K562 (cell line): ENCODE data around the gene SCAMP5. TPM values are rescaled to one million over a fixed set of nuclear protein-coding genes. Genes with fewer than 3 reads are reported as not detected.

Source experiments
- BCOR ChIP-seq: fragments of 450-650 bp; IDR thresholded peaks from 2 replicates; pipeline ENCODE4 v1.6.1; 2016
- CSDE1 ChIP-seq, 2 experiments: fragments of 450-650 bp; IDR thresholded peaks; 2 replicates each; pipeline ENCODE4 v1.6.1; 2016; ENCODE audit warnings: mild to moderate bottlenecking in 1 of 2
- ESRRB ChIP-seq: fragments of 250-450 bp; sonication (Bioruptor Pico); IDR thresholded peaks from 2 replicates; pipeline ENCODE4 v1.5.0; 2020; ENCODE audit warnings: mild to moderate bottlenecking, moderate library complexity, borderline replicate concordance
- IRF2 ChIP-seq: sonication (generic); formaldehyde crosslinking; IDR thresholded peaks from 2 replicates; pipeline ENCODE4 v1.8.1; 2022; ENCODE audit warnings: mild to moderate bottlenecking, missing genetic modification reagents
- JUN ChIP-seq, 2 experiments: sonication (generic) in 1 of 2; formaldehyde crosslinking in 1 of 2; IDR thresholded peaks; 2 replicates each; pipeline versions ENCODE4 v1.6.1 to v1.8.0; 2012 to 2022; ENCODE audit warnings: borderline replicate concordance in 2 of 2, mild to moderate bottlenecking in 2 of 2, improper control_type of control experiment in 1 of 2, low read depth in 1 of 2, low read length in 1 of 2, missing genetic modification reagents in 1 of 2
- LARP7 ChIP-seq: fragments of 450-650 bp; IDR thresholded peaks from 2 replicates; pipeline ENCODE4 v1.6.1; 2016
- MBD2 ChIP-seq: sonication (generic); IDR thresholded peaks from 2 replicates; pipeline ENCODE4 v1.6.1; 2016; ENCODE audit warnings: low read depth, borderline replicate concordance
- MYBL2 ChIP-seq, 2 experiments: fragments of 450-650 bp in 1 of 2; sonication (generic) in 1 of 2; formaldehyde crosslinking in 1 of 2; IDR thresholded peaks; 2 replicates each; pipeline versions ENCODE4 v1.6.1 to v1.8.1; 2017 to 2022; ENCODE audit warnings: borderline replicate concordance in 1 of 2, inconsistent platforms in 1 of 2, low read depth in 1 of 2, mild to moderate bottlenecking in 1 of 2, missing genetic modification reagents in 1 of 2, moderate library complexity in 1 of 2
- POLR2G ChIP-seq: fragments of 200-400 bp; formaldehyde crosslinking; IDR thresholded peaks from 2 replicates; pipeline ENCODE4 v1.6.1; 2017; ENCODE audit warnings: low read depth, mild to moderate bottlenecking, antibody characterized with exemption, low read length, moderate library complexity
- SMARCE1 ChIP-seq: fragments of 450-650 bp; IDR thresholded peaks from 2 replicates; pipeline ENCODE4 v1.7.1; 2016; ENCODE audit warnings: mild to moderate bottlenecking
- SREBF2 ChIP-seq: sonication (generic); formaldehyde crosslinking; IDR thresholded peaks from 2 replicates; pipeline ENCODE4 v1.4.0; 2020; ENCODE audit warnings: mild to moderate bottlenecking, missing genetic modification reagents
- TARDBP ChIP-seq: fragments of 450-650 bp; IDR thresholded peaks from 2 replicates; pipeline ENCODE4 v1.6.1; 2016
- THRAP3 ChIP-seq: fragments of 450-650 bp; IDR thresholded peaks from 2 replicates; pipeline ENCODE4 v1.6.1; 2016; ENCODE audit warnings: mild to moderate bottlenecking, inconsistent platforms, borderline replicate concordance
- ZNF165 ChIP-seq: fragments of 250-450 bp; sonication (Bioruptor Pico); IDR thresholded peaks from 2 replicates; pipeline ENCODE4 v1.4.0; 2020; ENCODE audit warnings: borderline replicate concordance
- ZNF589 ChIP-seq: fragments of 200-800 bp; sonication (Bioruptor generic); IDR thresholded peaks from 2 replicates; pipeline ENCODE4 v1.6.1; 2016; ENCODE audit warnings: low read depth, missing genetic modification characterization, missing compliant biosample characterization
- ZNF644 ChIP-seq: fragments of 200-800 bp; sonication (Bioruptor generic); IDR thresholded peaks from 2 replicates; pipeline ENCODE4 v1.6.1; 2016; ENCODE audit warnings: low read depth, missing genetic modification characterization, missing compliant biosample characterization
- polyA plus RNA-seq, 8 experiments: library from polyadenylated mRNA; depleted of rRNA in 4 of 8; stranded (reverse) in 5 of 8; unstranded in 3 of 8; fragments of >200 nt; fragmentation: Nextera tagmentation in 2 of 8; fragmentation: Illumina TruSeq in 1 of 8; extraction: Ambion mirVana in 2 of 8; extraction: Trizol in 1 of 8; gene quantifications; 2 replicates each; pipeline versions ENCODE4 v1.2.1 to v1.2.3, GENCODE V29; 2011 to 2014; ENCODE audit warnings: inconsistent platforms in 1 of 8, missing spikeins in 1 of 8
- total RNA-seq, 7 experiments: library from RNA; depleted of rRNA in 6 of 7; stranded (reverse); fragments of >200 nt in 6 of 7; fragmentation: Illumina TruSeq in 2 of 7; extraction: Trizol in 2 of 7; gene quantifications; 2 replicates each; pipeline versions ENCODE4 v1.2.1 to v1.2.3, GENCODE V29; 2011 to 2021; ENCODE audit warnings: low replicate concordance in 1 of 7
- TF ChIP-seq, protein P1 (sequence below): fragments of 250-450 bp; sonication (Bioruptor Pico); IDR thresholded peaks from 2 replicates; pipeline ENCODE4 v1.8.0; 2022; ENCODE audit warnings: inconsistent platforms, mild to moderate bottlenecking, moderate library complexity, borderline replicate concordance
- TF ChIP-seq, protein P2 (sequence below): fragments of 250-450 bp; sonication (Bioruptor Pico); IDR thresholded peaks from 2 replicates; pipeline ENCODE4 v1.8.0; 2022; ENCODE audit warnings: inconsistent platforms
- TF ChIP-seq, protein P3 (sequence below): fragments of 450-650 bp; formaldehyde crosslinking; IDR thresholded peaks from 2 replicates; pipeline ENCODE4 v1.4.0; 2022; ENCODE audit warnings: missing genetic modification characterization
- TF ChIP-seq, protein P4 (sequence below): fragments of 250-450 bp; sonication (Bioruptor Pico); IDR thresholded peaks from 2 replicates; pipeline ENCODE4 v1.4.0; 2020; ENCODE audit warnings: borderline replicate concordance

Gene SCAMP5
- total and polyA plus RNA-seq, 9 of the 15 experiments (the other 6 are each of a cell fraction or from before 2014, with no cell fraction given): 0.09 to 0.29 (median 0.19) TPM; not detected in 5

DNA sequence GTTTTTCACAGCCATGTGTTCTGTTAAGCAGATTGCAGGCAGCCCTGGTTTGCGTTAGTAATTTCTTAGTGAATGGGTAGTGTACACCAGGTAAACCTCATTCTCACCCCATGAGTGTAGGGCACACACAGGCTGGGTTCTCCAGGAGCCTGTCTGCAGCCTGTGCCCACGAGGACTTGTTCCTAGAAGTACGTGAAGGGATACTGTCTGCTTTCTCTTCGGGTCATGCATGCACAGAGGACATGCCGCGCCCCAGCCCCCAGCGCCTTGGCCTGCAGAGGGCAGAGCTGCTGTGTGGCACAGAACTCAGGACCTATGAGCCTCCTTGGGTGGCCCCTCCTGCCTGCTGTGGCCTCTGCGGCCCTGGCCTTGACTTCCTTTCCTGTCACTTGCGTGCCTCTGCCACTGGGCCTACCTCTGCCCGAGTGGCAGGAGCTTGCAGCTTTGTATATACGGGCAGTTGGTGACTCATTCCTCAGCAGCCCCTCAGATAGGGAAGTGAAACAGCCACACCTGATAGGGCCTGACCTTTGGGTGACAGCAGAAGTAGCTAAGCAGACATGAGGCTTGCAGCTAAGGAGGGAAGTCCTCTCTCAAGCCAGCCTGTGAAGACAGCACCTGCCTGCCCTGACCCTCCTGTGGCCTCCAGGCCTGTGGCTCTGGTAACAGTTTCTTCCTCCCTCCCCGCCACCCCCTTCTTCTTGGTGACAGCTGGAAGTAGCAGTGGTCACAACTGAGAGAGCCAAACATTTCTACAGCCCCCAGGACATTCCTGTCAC lies 47.6 kb downstream of the SCAMP5 start (continued):
- TF ChIP-seq, protein P1, sequence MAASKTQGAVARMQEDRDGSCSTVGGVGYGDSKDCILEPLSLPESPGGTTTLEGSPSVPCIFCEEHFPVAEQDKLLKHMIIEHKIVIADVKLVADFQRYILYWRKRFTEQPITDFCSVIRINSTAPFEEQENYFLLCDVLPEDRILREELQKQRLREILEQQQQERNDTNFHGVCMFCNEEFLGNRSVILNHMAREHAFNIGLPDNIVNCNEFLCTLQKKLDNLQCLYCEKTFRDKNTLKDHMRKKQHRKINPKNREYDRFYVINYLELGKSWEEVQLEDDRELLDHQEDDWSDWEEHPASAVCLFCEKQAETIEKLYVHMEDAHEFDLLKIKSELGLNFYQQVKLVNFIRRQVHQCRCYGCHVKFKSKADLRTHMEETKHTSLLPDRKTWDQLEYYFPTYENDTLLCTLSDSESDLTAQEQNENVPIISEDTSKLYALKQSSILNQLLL (CRISPR knock-in tag): no peak
- no peak for TF ChIP-seq TARDBP
- no peak for TF ChIP-seq POLR2G
- TF ChIP-seq ZNF644 (tag): 0 out of 2 replicates have a peak, but pooled peaks have one; percentile 52
- TF ChIP-seq SREBF2 (CRISPR knock-in tag): no peak
- TF ChIP-seq ESRRB (CRISPR knock-in tag): no peak
- no peak for TF ChIP-seq IRF2 (CRISPR knock-in tag)
- TF ChIP-seq BCOR: no peak
- peak; percentile 82; the same call in 1 of the 2 replicates for TF ChIP-seq ZNF589 (CRISPR knock-in tag)
- TF ChIP-seq ZNF165 (CRISPR knock-in tag): no peak
- TF ChIP-seq MYBL2 (IDR thresholded peaks at IDR 0.05; ENCODE audit: low read depth): no peak
- no peak for TF ChIP-seq MYBL2 (CRISPR knock-in tag; IDR thresholded peaks at IDR 0.05; ENCODE audit: borderline replicate concordance)
- TF ChIP-seq, protein P2, sequence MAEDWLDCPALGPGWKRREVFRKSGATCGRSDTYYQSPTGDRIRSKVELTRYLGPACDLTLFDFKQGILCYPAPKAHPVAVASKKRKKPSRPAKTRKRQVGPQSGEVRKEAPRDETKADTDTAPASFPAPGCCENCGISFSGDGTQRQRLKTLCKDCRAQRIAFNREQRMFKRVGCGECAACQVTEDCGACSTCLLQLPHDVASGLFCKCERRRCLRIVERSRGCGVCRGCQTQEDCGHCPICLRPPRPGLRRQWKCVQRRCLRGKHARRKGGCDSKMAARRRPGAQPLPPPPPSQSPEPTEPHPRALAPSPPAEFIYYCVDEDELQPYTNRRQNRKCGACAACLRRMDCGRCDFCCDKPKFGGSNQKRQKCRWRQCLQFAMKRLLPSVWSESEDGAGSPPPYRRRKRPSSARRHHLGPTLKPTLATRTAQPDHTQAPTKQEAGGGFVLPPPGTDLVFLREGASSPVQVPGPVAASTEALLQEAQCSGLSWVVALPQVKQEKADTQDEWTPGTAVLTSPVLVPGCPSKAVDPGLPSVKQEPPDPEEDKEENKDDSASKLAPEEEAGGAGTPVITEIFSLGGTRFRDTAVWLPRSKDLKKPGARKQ (CRISPR knock-in tag): 0 out of 2 replicates have a peak, but pooled peaks have one; percentile 22
- TF ChIP-seq, protein P3, sequence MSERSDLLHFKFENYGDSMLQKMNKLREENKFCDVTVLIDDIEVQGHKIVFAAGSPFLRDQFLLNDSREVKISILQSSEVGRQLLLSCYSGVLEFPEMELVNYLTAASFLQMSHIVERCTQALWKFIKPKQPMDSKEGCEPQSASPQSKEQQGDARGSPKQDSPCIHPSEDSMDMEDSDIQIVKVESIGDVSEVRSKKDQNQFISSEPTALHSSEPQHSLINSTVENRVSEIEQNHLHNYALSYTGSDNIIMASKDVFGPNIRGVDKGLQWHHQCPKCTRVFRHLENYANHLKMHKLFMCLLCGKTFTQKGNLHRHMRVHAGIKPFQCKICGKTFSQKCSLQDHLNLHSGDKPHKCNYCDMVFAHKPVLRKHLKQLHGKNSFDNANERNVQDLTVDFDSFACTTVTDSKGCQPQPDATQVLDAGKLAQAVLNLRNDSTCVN (CRISPR knock-in tag): no peak
- TF ChIP-seq, protein P4, sequence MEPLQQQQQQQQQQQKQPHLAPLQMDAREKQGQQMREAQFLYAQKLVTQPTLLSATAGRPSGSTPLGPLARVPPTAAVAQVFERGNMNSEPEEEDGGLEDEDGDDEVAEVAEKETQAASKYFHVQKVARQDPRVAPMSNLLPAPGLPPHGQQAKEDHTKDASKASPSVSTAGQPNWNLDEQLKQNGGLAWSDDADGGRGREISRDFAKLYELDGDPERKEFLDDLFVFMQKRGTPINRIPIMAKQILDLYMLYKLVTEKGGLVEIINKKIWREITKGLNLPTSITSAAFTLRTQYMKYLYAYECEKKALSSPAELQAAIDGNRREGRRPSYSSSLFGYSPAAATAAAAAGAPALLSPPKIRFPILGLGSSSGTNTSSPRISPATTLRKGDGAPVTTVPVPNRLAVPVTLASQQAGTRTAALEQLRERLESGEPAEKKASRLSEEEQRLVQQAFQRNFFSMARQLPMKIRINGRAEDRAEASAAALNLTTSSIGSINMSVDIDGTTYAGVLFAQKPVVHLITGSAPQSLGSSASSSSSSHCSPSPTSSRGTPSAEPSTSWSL: no peak
- no peak for TF ChIP-seq THRAP3
- no peak for TF ChIP-seq LARP7
- no peak for TF ChIP-seq MBD2
- TF ChIP-seq SMARCE1: peak; percentile 80
- peak; percentile 83; the same call in 1 of the 2 replicates for TF ChIP-seq JUN (IDR thresholded peaks at IDR 0.05; ENCODE audit: borderline replicate concordance, low read depth, low read length)
- TF ChIP-seq JUN (CRISPR knock-in tag; IDR thresholded peaks at IDR 0.05; ENCODE audit: borderline replicate concordance): no peak
- TF ChIP-seq CSDE1 (IDR thresholded peaks at IDR 0.05): no peak
